Measurements from ENCODE around the gene CD200R1L. TPM values are rescaled to one million over a fixed set of nuclear protein-coding genes. Genes with fewer than 3 reads are reported as not detected.

Gene CD200R1L
- total RNA-seq, 1 experiment from 2014 or later = not detected

DNA sequence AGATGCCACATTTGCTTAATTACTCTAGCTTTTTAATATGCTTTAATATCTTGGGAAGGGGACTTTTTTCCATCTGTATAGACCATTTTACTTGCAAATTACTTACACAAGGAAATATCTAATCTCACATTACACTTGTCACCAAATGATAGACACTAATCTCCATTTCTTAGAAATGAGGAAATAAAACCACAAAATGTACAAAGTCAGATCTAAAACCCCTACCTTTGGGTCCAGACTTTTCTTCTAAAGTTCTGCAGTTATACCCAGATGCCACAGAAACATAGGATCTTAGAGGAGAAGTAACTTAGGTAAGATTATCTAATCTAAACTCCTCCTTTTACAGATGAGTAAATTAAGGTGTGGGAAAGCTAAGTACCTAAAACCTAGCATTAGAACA is 44.3 kb downstream of the CD200R1L start:
- peaks cover 6% of the 10 kb centered on the region; the same call in 1 of the 2 replicates for H3K9me3 Mint-ChIP-seq
- no peaks in the 10 kb centered on the region for H3K4me1 Mint-ChIP-seq
- POLR2A ChIA-PET = no interaction called here
- H3K4me3 Mint-ChIP-seq = no peak overlapping the region
- CTCF ChIA-PET = interaction anchor here (2.3 kb wide), 1 partner anchor 68 kb away, joined by 7 read pairs; no protein-coding TSS in a partner anchor
- ATAC-seq (no peak), DNase-seq (ENCODE audit: low spot score) (no peak)
- no peak overlapping the region for H3K27ac Mint-ChIP-seq
- no peaks in the 10 kb centered on the region for H3K27me3 Mint-ChIP-seq (ENCODE audit: low read depth)
- TF ChIP-seq MAX (CRISPR knock-in tag; IDR thresholded peaks at IDR 0.05) (no peak), ATF3 (CRISPR knock-in tag; conservative IDR thresholded peaks at IDR 0.05) (no peak), ZNF121 (CRISPR knock-in tag; IDR thresholded peaks at IDR 0.05) (no peak), RORB (CRISPR knock-in tag; IDR thresholded peaks at IDR 0.05) (no peak), ATF1 (CRISPR knock-in tag; IDR thresholded peaks at IDR 0.05) (no peak), CBFB (CRISPR knock-in tag; IDR thresholded peaks at IDR 0.05; ENCODE audit: low read depth) (no peak), ZNF416 (CRISPR knock-in tag; IDR thresholded peaks at IDR 0.05) (no peak), JUN (CRISPR knock-in tag; IDR thresholded peaks at IDR 0.05) (no peak), MYBL2 (CRISPR knock-in tag; IDR thresholded peaks at IDR 0.05) (no peak), ZNF396 (CRISPR knock-in tag; IDR thresholded peaks at IDR 0.05; ENCODE audit: borderline replicate concordance) (no peak), EMX1 (CRISPR knock-in tag; IDR thresholded peaks at IDR 0.05) (no peak), CREM (CRISPR knock-in tag; IDR thresholded peaks at IDR 0.05) (no peak), NFATC4 (CRISPR knock-in tag; IDR thresholded peaks at IDR 0.05) (no peak)
- TF ChIP-seq, protein P1, sequence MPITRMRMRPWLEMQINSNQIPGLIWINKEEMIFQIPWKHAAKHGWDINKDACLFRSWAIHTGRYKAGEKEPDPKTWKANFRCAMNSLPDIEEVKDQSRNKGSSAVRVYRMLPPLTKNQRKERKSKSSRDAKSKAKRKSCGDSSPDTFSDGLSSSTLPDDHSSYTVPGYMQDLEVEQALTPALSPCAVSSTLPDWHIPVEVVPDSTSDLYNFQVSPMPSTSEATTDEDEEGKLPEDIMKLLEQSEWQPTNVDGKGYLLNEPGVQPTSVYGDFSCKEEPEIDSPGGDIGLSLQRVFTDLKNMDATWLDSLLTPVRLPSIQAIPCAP (CRISPR knock-in tag; IDR thresholded peaks at IDR 0.05) = no peak
- TF ChIP-seq, protein P2, sequence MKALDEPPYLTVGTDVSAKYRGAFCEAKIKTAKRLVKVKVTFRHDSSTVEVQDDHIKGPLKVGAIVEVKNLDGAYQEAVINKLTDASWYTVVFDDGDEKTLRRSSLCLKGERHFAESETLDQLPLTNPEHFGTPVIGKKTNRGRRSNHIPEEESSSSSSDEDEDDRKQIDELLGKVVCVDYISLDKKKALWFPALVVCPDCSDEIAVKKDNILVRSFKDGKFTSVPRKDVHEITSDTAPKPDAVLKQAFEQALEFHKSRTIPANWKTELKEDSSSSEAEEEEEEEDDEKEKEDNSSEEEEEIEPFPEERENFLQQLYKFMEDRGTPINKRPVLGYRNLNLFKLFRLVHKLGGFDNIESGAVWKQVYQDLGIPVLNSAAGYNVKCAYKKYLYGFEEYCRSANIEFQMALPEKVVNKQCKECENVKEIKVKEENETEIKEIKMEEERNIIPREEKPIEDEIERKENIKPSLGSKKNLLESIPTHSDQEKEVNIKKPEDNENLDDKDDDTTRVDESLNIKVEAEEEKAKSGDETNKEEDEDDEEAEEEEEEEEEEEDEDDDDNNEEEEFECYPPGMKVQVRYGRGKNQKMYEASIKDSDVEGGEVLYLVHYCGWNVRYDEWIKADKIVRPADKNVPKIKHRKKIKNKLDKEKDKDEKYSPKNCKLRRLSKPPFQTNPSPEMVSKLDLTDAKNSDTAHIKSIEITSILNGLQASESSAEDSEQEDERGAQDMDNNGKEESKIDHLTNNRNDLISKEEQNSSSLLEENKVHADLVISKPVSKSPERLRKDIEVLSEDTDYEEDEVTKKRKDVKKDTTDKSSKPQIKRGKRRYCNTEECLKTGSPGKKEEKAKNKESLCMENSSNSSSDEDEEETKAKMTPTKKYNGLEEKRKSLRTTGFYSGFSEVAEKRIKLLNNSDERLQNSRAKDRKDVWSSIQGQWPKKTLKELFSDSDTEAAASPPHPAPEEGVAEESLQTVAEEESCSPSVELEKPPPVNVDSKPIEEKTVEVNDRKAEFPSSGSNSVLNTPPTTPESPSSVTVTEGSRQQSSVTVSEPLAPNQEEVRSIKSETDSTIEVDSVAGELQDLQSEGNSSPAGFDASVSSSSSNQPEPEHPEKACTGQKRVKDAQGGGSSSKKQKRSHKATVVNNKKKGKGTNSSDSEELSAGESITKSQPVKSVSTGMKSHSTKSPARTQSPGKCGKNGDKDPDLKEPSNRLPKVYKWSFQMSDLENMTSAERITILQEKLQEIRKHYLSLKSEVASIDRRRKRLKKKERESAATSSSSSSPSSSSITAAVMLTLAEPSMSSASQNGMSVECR (CRISPR knock-in tag; IDR thresholded peaks at IDR 0.05; ENCODE audit: borderline replicate concordance) = no peak
- TF ChIP-seq, protein P3, sequence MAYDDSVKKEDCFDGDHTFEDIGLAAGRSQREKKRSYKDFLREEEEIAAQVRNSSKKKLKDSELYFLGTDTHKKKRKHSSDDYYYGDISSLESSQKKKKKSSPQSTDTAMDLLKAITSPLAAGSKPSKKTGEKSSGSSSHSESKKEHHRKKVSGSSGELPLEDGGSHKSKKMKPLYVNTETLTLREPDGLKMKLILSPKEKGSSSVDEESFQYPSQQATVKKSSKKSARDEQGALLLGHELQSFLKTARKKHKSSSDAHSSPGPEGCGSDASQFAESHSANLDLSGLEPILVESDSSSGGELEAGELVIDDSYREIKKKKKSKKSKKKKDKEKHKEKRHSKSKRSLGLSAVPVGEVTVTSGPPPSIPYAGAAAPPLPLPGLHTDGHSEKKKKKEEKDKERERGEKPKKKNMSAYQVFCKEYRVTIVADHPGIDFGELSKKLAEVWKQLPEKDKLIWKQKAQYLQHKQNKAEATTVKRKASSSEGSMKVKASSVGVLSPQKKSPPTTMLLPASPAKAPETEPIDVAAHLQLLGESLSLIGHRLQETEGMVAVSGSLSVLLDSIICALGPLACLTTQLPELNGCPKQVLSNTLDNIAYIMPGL (CRISPR knock-in tag; IDR thresholded peaks at IDR 0.05) = no peak
- TF ChIP-seq, protein P4, sequence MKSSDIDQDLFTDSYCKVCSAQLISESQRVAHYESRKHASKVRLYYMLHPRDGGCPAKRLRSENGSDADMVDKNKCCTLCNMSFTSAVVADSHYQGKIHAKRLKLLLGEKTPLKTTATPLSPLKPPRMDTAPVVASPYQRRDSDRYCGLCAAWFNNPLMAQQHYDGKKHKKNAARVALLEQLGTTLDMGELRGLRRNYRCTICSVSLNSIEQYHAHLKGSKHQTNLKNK (CRISPR knock-in tag; IDR thresholded peaks at IDR 0.05) = no peak
- TF ChIP-seq, protein P5, sequence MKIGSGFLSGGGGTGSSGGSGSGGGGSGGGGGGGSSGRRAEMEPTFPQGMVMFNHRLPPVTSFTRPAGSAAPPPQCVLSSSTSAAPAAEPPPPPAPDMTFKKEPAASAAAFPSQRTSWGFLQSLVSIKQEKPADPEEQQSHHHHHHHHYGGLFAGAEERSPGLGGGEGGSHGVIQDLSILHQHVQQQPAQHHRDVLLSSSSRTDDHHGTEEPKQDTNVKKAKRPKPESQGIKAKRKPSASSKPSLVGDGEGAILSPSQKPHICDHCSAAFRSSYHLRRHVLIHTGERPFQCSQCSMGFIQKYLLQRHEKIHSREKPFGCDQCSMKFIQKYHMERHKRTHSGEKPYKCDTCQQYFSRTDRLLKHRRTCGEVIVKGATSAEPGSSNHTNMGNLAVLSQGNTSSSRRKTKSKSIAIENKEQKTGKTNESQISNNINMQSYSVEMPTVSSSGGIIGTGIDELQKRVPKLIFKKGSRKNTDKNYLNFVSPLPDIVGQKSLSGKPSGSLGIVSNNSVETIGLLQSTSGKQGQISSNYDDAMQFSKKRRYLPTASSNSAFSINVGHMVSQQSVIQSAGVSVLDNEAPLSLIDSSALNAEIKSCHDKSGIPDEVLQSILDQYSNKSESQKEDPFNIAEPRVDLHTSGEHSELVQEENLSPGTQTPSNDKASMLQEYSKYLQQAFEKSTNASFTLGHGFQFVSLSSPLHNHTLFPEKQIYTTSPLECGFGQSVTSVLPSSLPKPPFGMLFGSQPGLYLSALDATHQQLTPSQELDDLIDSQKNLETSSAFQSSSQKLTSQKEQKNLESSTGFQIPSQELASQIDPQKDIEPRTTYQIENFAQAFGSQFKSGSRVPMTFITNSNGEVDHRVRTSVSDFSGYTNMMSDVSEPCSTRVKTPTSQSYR (CRISPR knock-in tag; IDR thresholded peaks at IDR 0.05) = no peak
- no peaks in the 10 kb centered on the region for H3K36me3 Mint-ChIP-seq

All from WTC11 (cell line).